ENCODE measurements around the gene NOLC1.

NOLC1 gene

GRCh38 chr10:102132563-102133372, 19.4 kb upstream of the NOLC1 start, which contains the start of gene PPRC1:
Gene PPRC1 (plus strand): TSS chr10:102133040. CDS start chr10:102133069, 29 bp downstream.
- H3K9me3 ChIP-seq (replicated peaks; ENCODE audit: insufficient read depth, low read length) = no peaks in the 10 kb centered on the region
- peak; percentile 99 for DNase-seq
- H3F3A ChIP-seq (ENCODE audit: insufficient read depth, low read length) = no peaks in the 10 kb centered on the region
- H3K27ac ChIP-seq (ENCODE audit: low read length) = peak within 1 kb of the TSS; percentile 68
- peak within 1 kb of the TSS; percentile 91 for H3K4me3 ChIP-seq (ENCODE audit: low read length)
- TF ChIP-seq EZH2phosphoT487 (IDR thresholded peaks at IDR 0.05; ENCODE audit: low read length) = no peak
- TF ChIP-seq, protein P1, sequence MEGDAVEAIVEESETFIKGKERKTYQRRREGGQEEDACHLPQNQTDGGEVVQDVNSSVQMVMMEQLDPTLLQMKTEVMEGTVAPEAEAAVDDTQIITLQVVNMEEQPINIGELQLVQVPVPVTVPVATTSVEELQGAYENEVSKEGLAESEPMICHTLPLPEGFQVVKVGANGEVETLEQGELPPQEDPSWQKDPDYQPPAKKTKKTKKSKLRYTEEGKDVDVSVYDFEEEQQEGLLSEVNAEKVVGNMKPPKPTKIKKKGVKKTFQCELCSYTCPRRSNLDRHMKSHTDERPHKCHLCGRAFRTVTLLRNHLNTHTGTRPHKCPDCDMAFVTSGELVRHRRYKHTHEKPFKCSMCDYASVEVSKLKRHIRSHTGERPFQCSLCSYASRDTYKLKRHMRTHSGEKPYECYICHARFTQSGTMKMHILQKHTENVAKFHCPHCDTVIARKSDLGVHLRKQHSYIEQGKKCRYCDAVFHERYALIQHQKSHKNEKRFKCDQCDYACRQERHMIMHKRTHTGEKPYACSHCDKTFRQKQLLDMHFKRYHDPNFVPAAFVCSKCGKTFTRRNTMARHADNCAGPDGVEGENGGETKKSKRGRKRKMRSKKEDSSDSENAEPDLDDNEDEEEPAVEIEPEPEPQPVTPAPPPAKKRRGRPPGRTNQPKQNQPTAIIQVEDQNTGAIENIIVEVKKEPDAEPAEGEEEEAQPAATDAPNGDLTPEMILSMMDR (IDR thresholded peaks at IDR 0.05; ENCODE audit: low read length) = peak; percentile 95
- peak within 1 kb of the TSS; percentile 97 for H3K9ac ChIP-seq (ENCODE audit: low read length)
- H3K4me2 ChIP-seq (ENCODE audit: low read depth, low read length) = peak within 1 kb of the TSS; percentile 93
- H3K79me2 ChIP-seq (ENCODE audit: low read length) = peaks cover 50% of the 10 kb centered on the region
- no peaks in the 10 kb centered on the region for H3K27me3 ChIP-seq (replicated peaks; ENCODE audit: insufficient read depth, low read length)
- peak within 1 kb of the TSS; percentile 80 for H2AFZ ChIP-seq (ENCODE audit: low read length)
- 0 out of 2 replicates have a peak, but pooled peaks cover 3% of the 10 kb centered on the region for H3K36me3 ChIP-seq (replicated peaks; ENCODE audit: insufficient read depth, low read length)
- no peaks in the 10 kb centered on the region for H3K9me2 ChIP-seq (replicated peaks; ENCODE audit: insufficient read depth, low read length)
- 0 out of 2 replicates have a peak, but pooled peaks cover 13% of the 10 kb centered on the region for H3K4me1 ChIP-seq (ENCODE audit: low read length)
- peaks cover 25% of the 10 kb centered on the region; the same call in 1 of the 2 replicates for H4K20me1 ChIP-seq (ENCODE audit: insufficient read depth, low read length)

DNA sequence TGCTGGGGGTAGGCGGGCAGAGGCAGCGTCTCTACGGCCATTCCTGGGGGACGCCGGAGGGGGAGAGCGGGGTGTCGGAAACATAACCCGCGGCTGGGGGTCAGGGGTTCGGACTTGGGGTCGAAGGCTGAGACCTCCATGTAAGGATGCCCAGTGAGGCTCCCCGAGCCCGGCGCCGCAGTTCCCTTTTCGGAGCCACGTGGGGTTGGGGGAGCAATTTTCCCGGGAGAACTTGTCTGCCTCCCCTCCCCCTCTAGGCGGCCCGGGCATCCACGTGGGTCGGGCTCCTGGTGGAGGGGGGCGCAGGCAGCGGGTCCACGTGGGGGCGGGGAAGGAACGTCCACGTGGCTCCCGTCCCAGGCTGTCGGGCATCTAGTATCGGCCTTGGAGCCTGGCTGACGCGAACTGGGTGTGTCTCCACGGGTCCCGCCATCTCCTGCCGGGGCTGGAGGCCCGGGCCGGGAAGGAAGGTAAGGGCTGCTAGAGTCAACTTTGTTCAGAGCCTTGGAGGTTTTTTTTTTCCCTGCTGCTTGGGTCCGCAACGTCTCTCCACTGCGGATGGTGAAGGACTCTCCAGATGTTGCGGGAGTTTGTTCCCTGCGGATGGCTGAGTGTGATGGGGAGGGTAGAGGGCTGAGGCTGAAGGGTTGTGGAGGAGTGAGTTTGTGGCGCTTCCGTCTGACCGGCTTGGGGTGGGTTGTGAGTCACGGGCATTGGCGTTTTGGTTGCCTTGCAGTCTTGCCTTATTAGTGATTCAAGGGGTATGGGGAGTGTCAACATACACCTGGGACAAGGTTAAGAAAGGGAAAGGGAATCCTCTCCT, 18.6 kb upstream of the NOLC1 start:
- Histone ChIP-seq H4K20me1 (ENCODE audit: insufficient read depth, low read length) (peaks cover 31% of the 10 kb centered on the region; the same call in 1 of the 2 replicates), H3K79me2 (ENCODE audit: low read length) (peaks cover 58% of the 10 kb centered on the region), H3K9ac (ENCODE audit: low read length) (peak overlapping the region; percentile 97), H3K9me3 (replicated peaks; ENCODE audit: insufficient read depth, low read length) (no peaks in the 10 kb centered on the region), H3F3A (ENCODE audit: insufficient read depth, low read length) (no peaks in the 10 kb centered on the region), H2AFZ (ENCODE audit: low read length) (peak overlapping the region; percentile 66), H3K27me3 (replicated peaks; ENCODE audit: insufficient read depth, low read length) (no peaks in the 10 kb centered on the region), H3K4me3 (ENCODE audit: low read length) (peak overlapping the region; percentile 91), H3K27ac (ENCODE audit: low read length) (peak overlapping the region; percentile 68), H3K4me2 (ENCODE audit: low read depth, low read length) (peak overlapping the region; percentile 93), H3K9me2 (replicated peaks; ENCODE audit: insufficient read depth, low read length) (no peaks in the 10 kb centered on the region), H3K36me3 (replicated peaks; ENCODE audit: insufficient read depth, low read length) (peaks cover 10% of the 10 kb centered on the region; the same call in 1 of the 2 replicates), H3K4me1 (ENCODE audit: low read length) (0 out of 2 replicates have a peak, but pooled peaks cover 13% of the 10 kb centered on the region)
- TF ChIP-seq EZH2phosphoT487 (IDR thresholded peaks at IDR 0.05; ENCODE audit: low read length) = no peak
- DNase-seq = peak; percentile 41

DNA sequence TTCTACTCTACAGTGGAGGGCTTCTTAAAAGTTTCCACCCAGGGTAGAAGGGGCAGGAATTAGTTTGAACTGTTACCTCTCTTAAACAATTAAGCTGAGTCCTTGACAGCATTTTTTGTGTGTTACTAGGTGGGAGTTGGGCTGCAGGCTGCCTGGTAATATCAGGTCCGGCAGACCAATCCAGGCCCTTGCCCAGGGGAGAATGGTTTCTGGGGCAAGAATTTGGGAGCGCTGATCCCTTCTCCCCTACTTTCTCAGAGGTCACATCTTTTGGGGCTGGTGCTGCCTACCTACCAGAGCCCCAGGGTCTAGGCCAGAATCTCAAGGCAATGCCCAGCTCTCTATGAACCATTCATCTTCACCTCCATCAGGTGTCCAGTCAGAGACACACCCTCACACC, 17.8 kb upstream of the NOLC1 start:
- Histone ChIP-seq H3K36me3 (replicated peaks; ENCODE audit: insufficient read depth, low read length) (peaks cover 13% of the 10 kb centered on the region), H3F3A (ENCODE audit: insufficient read depth, low read length) (no peaks in the 10 kb centered on the region), H2AFZ (ENCODE audit: low read length) (no peak overlapping the region), H3K79me2 (ENCODE audit: low read length) (peaks cover 66% of the 10 kb centered on the region), H3K9me3 (replicated peaks; ENCODE audit: insufficient read depth, low read length) (no peaks in the 10 kb centered on the region), H3K9ac (ENCODE audit: low read length) (peak overlapping the region; percentile 97), H4K20me1 (ENCODE audit: insufficient read depth, low read length) (peaks cover 37% of the 10 kb centered on the region), H3K4me3 (ENCODE audit: low read length) (peak overlapping the region; percentile 91), H3K27ac (ENCODE audit: low read length) (no peak overlapping the region), H3K27me3 (replicated peaks; ENCODE audit: insufficient read depth, low read length) (no peaks in the 10 kb centered on the region), H3K4me2 (ENCODE audit: low read depth, low read length) (peak overlapping the region; percentile 93), H3K4me1 (ENCODE audit: low read length) (0 out of 2 replicates have a peak, but pooled peaks cover 13% of the 10 kb centered on the region), H3K9me2 (replicated peaks; ENCODE audit: insufficient read depth, low read length) (no peaks in the 10 kb centered on the region)
- no peak for TF ChIP-seq EZH2phosphoT487 (IDR thresholded peaks at IDR 0.05; ENCODE audit: low read length)
- TF ChIP-seq, protein P1 (IDR thresholded peaks at IDR 0.05; ENCODE audit: low read length) = no peak
- TF ChIP-seq EZH2 (optimal IDR thresholded peaks at IDR 0.05; ENCODE audit: low read depth, low read length) = no peak
- no peak for DNase-seq
